Measurements from ENCODE around the gene ONECUT1. TPM values are rescaled to one million over a fixed set of nuclear protein-coding genes. Genes with fewer than 3 reads are reported as not detected.

The ONECUT1 gene
- total RNA-seq, 2 donors from 2014 or later: 0.28 TPM; not detected in 1

DNA sequence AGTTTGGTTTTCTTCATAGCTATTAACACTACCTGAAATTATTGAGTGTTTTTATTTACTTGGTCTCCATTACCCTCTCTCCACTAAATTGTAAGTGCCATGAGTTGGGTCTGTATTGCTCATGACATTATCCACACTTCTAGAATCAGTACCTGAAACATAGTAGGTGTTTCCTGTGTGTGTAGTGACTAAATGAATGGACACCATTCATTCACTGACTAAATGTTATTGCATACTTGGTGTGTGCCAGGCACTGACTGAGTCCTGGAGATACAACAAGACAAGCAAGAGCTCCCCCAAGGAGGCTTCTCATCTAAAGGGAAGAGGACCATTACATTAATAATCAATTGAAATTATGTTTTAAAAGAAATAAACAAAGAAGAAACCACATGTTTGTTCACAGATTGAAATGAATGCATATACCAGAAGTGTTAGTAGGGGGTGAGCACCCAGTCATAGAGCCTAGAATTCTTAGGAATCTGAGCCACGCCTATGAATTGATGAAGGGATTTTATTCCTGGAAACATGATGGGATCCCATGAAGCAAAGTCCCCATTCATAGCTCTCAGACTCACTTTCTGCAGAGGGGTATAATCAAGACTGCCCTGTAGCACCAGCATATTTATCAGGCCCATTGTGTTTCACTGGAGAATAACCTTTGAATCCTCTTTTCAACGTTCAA lies 79.3 kb downstream of the ONECUT1 start:
- ATAC-seq (ENCODE audit: insufficient number of reproducible peaks, low FRiP score, low read depth) (no peak), DNase-seq (ENCODE audit: low spot score) (no peak)
- TF ChIP-seq, protein P1, sequence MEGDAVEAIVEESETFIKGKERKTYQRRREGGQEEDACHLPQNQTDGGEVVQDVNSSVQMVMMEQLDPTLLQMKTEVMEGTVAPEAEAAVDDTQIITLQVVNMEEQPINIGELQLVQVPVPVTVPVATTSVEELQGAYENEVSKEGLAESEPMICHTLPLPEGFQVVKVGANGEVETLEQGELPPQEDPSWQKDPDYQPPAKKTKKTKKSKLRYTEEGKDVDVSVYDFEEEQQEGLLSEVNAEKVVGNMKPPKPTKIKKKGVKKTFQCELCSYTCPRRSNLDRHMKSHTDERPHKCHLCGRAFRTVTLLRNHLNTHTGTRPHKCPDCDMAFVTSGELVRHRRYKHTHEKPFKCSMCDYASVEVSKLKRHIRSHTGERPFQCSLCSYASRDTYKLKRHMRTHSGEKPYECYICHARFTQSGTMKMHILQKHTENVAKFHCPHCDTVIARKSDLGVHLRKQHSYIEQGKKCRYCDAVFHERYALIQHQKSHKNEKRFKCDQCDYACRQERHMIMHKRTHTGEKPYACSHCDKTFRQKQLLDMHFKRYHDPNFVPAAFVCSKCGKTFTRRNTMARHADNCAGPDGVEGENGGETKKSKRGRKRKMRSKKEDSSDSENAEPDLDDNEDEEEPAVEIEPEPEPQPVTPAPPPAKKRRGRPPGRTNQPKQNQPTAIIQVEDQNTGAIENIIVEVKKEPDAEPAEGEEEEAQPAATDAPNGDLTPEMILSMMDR (IDR thresholded peaks at IDR 0.05): no peak
- Histone ChIP-seq H3K4me3 (no peak overlapping the region), H3K27ac (no peak overlapping the region), H3K4me1 (ENCODE audit: control insufficient read depth in 1 of 2, low read depth in 2 of 2) (no peaks in the 10 kb centered on the region), H3K27me3 (replicated peaks; ENCODE audit: insufficient read depth) (no peaks in the 10 kb centered on the region), H3K36me3 (no peaks in the 10 kb centered on the region), H3K9me3 (no peaks in the 10 kb centered on the region)

DNA sequence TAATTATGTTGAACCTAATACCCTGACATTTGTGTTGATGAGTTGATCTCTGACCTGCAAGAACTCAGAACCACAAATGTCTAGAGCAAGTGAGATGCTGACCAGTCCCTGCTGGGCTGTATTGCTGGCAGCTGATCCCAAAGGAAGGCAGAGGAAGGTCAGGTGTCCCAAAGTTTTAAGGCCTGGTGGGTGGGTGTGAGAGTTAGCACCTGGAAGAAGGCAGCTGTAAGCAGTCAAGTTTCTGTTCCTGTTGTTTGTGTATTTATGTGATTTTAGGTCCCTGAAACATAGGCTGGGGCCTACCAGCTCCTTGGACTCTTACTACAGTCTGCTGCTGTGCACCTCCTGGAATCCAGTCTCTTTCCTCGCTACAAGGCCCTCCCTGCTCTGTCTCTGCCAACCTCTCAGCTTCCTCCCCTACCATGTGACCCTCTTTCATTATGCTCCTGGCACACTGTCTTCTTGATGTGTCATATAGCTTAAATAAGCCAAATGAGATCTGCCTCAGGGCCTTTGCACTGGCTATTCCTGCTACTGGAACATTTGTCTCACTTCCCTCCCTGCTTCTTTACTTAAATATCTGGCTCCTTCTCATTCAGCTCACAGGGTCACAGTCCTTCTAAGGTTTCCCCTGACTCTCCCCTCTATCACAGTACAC lies 80.0 kb downstream of the ONECUT1 start:
- Histone ChIP-seq H3K9me3 (no peaks in the 10 kb centered on the region), H3K27me3 (replicated peaks; ENCODE audit: insufficient read depth) (no peaks in the 10 kb centered on the region), H3K27ac (no peak overlapping the region), H3K36me3 (no peaks in the 10 kb centered on the region), H3K4me1 (ENCODE audit: control insufficient read depth in 1 of 2, low read depth in 2 of 2) (no peaks in the 10 kb centered on the region), H3K4me3 (no peak overlapping the region)
- DNase-seq (ENCODE audit: low spot score) (no peak), ATAC-seq (ENCODE audit: insufficient number of reproducible peaks, low FRiP score, low read depth) (no peak)
- TF ChIP-seq, protein P1 (IDR thresholded peaks at IDR 0.05): no peak

DNA sequence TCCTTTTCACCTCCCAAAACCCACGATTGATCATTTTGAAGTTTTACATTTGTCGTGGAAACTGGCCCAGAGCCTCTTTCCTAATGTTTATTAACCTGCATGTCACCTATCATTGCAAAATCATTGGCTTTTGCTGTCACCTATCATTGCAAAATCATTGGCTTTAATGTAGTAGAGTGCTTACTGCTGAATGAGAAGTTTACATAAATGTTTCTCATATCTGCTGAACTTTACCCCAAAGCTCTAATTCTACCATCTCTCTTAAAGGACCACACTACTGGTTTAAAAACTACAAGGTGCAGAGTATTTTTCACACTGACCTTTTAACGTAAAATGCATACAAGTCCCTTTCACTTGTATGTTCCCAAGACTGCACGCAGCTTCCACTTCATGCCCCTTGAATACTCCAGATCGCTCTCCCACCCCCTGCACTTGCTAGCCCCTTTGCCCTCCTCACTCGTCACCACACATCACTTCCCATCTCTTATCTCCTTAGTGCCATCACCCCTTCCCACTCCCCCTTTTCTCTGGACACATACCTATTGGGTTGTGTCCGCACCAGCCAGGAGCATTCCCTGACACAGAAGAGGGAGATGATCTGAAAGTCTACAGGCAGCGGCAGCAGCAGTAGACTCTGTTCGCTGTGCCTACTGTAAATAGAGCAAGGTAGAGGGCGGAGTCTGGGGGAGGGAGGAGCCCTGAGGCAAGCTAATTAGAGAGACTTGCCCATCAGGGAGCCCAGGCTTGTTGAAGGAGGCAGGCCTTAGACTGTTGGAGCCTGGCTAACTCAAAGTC lies 80.8 kb downstream of the ONECUT1 start:
- Histone ChIP-seq H3K4me3 (no peak overlapping the region), H3K27me3 (replicated peaks; ENCODE audit: insufficient read depth) (no peaks in the 10 kb centered on the region), H3K9me3 (no peaks in the 10 kb centered on the region), H3K27ac (no peak overlapping the region), H3K36me3 (no peaks in the 10 kb centered on the region), H3K4me1 (ENCODE audit: control insufficient read depth in 1 of 2, low read depth in 2 of 2) (no peaks in the 10 kb centered on the region)
- TF ChIP-seq, protein P1 (IDR thresholded peaks at IDR 0.05): no peak
- DNase-seq (ENCODE audit: low spot score): no peak
- no peak for ATAC-seq (ENCODE audit: insufficient number of reproducible peaks, low FRiP score, low read depth)

Other genes with a start within 250 kb of the ONECUT1 start
- gene ARPP19, start 221.3 kb downstream of the ONECUT1 start, total RNA-seq: 100 to 1,000 TPM; 102 to 172 TPM
- 10 to 100 TPM; 47.8 to 59.4 TPM for gene ATOSA, start 110.9 kb downstream of the ONECUT1 start, total RNA-seq

Data from thoracic aorta (tissue), 2 donors.